ENCODE results near the gene ANKRD10.
"Not testable (repeated sequence)": the region's sequence is repeated elsewhere in the genome, so short reads cannot be mapped to it uniquely, and the experiment has no call there.

Gene ANKRD10

DNA sequence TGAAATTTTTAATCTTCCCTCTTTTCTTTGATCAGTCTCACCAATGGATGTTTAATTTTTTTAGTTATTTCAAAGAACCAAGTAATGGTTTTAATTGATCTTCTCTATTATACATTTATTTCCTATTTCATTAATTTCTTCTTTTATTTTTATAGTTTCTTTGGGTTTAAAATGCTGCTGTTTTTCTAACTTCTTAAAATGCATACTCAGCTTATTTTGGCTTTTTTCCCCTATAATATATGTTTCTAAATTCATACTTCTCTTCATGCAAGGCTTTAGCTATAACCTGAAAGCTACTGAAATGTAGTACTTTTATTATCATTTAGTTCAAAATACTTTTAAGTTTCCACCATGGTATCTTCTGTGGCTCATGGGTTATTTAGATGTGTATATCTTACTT lies 53.9 kb downstream of the ANKRD10 start:
- DNase-seq, result no peak

DNA sequence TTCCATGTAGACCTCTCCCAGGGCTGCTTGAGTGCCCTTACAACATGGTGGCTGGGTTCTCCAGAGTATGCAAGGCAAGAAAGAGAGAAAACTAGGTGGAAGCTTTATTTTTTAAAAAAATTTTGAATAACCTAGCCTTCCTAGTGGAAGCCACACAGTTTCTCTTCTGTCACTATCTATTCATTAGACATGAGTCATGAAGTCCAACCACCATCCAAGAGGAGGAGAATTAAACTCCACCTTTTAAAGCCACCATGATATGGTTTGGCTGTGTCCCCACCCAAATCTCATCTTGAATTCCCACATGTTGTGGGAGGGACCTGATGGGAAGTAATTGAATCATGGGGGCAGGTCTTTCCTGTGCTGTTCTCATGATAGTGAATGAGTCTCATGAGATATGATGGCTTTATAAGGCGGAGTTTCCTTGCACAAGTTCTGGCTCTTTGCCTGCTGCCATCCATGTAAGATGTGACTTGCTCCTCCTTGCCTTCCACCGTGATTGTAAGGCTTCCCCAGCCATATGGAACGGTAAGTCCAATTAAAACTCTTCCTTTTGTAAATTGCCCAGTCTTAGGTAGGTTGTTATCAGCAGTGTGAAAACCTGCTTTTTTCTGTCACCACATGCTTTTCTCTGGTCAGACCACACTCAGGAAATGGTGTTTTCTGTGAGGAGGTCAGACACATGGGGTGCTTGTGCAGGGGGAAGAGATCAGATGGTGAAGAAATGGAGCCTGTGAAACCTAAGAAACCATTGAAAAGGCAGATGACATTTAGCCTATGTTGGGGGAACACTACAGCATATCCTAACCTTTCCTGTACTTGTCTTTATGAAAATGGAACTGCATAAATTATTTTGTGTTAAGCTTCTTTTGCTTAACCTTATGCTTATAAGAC lies 57.7 kb downstream of the ANKRD10 start:
- peak; percentile 11 for DNase-seq

DNA sequence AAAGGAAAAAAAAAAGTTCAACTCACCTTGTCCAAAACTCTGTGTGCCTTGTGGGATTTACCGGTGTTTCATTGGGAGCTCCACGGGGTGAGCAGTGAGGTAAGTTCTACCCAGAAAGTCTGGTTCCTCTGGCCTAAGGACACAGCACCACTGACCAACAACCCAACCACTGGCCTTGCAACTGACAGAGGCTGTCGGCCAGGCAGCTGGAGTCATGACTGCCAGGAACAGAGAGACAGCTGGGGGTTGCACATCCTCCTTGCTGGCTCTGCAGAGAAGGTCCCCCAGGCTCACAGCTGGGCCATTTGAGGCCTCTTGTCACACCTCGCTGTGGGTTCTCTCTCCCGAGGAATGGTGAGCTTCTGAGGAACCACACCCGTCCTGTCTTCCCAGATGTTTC lies 59.5 kb downstream of the ANKRD10 start:
- no peak for DNase-seq

DNA sequence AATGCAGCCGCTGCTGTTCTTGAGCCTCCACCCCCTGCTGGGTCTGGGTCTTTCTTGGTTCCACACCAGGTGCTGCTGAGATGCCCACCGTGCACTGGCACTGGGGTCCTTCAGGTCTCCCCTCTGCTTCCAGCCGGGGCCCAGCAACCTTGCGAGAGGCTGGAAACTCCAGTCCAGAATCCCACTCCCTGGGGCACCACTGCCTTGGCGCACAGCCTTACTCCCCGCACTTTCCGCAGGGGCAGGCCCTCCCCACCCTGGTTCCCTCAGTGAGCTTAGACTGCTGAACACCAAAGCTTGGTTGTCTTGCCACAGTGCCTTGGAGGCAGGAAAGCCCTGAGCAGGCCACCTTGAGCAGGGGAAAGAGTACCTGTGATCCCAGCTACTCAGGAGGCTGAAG lies 60.0 kb downstream of the ANKRD10 start:
- DNase-seq, result no peak

DNA sequence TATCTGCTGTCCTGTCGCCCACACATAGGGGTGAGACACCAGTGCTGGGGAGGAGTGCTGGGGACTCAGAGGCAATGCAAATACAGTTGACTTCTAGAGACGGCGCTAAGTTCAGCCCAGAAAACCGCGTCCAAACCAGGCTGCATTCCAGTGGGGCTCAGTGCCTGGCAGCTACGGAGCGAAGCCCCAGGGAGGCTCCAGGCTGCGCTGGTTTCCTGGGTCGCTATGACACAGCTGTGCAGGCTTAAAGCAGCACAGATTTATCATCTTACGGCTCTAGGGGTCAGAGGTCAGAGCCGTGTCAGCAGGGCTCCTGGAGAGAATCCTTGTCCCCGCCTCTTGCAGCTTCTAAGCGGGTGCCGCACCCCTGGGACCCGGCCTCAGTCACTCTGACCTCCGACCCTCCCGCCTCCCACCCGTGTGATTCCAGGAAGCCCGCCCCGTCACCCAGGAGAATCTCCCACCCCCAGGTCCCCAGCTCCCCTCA lies 61.6 kb downstream of the ANKRD10 start:
- no peak for DNase-seq

DNA sequence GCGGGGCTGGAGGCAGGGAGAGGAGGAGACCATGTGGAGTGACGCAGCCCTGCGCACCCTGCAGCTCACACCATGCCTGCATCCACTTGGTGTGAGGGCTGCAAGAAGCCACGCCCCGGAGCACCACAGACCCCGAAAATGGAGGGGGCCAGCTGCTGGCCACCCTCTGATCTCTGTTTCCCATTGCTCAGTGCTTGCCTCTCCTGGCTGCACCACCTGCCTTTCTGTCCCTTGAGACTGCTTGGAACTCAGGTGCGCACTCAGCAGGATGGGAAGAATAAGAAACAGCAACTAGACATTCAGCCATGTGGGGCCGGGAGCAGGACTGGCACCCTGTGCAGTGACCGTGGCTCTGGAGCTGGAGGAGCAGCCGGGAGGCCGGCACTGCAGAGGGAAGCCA lies 64.0 kb downstream of the ANKRD10 start:
- DNase-seq, result no peak

DNA sequence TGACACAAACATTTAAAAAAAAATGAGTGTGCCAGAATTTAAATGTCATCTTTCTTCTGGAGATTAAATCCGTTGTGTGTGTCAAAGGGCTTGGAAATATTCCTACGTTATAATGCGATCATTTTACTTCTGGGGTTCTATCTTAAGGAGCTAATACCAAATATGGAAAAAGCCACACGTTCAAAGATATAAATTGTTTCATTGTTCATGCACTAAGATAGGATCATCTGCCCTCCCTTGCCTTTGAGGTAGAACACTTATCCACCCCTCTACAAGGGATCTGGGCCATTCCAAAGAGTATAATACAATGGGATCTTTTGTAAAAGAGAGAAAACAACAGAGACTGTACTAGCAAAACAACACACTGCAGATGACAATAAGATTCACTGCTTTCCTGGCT lies 64.9 kb downstream of the ANKRD10 start:
- DNase-seq, result no peak

DNA sequence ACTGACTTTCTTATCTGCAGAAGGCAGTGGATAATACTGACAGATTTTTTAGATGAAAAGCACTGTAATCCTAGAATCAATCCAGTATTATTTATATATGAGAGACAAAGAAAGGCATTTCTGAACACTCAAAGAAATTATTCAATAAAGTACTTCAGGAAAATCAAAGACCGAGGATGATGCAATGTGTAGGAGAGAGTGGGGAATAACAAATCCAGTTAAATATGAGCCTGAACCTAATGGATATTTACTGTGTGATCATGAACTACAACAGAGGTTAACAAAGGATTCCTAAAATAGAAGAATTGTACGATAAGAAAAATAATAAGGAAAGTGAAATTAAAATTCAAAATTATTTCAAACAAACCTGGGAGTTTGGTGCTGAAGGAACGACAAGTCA lies 69.3 kb downstream of the ANKRD10 start:
- no peak for DNase-seq

DNA sequence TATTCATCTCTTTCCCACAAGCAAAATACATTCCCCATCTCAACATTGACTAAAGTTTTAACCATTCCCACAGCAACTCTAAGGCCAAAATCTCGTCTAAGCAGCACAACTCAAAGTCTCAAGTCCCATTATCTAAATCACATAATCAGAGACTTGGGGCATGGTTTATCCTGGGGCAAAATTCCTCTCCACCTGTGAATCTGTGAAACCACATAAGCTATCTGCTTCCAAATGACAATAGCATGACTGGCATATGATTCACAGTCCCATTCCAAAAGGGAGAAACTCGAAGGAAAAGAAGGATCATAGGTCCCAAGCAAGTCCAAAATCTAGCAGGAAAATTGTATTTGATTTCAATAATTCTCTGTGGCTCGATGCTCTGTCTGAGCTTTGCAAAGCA lies 73.0 kb downstream of the ANKRD10 start:
- no peak for DNase-seq

DNA sequence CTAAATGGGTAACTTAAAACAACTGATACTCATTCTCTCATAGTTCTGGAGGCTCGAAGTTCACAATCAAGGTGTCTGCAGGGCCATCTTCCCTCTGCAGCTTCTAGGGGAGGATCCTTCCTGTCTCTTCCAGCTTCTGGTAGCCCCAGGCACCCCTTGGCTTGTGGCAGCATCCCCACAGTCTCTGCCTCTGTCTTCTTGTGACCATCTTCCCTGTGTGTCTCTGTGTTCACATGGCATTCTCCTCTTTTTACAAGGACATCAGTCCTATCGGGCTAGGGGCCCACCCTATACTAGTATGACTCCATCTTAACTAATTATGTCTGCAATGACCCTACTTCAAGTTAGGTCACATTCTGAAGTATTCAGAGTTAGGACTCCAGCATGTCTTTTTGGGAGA lies 73.5 kb downstream of the ANKRD10 start:
- DNase-seq, result no peak

DNA sequence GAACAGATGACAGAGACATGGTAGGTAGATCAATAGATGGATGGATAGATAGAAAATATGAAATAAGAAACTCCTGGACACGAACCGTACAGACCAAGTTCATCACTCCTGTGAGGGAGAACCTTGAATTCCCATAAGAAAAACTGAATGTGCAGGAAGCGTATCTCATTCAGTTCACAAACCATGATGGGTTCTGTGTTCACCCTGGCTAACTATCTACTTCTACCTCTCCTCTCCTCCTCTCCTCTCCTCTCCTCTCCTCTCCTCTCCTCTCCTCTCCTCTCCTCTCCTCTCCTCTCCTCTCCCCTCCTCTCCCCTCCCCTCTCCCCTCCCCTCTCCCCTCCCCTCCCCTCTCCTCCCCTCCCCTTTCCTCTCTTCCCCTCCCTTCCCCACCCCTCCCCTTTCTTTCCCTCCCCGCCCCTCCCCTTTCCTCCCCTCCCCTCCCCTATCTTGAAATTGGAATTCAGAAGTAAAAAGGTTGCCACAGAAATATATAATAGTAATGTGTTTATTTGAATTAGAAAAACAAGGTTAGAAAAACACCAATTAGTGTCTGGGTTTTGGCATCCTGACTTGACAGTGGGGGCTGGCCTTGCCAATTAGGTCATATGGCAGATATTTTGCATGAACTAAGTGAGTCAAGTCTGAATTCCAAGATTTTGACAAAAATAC lies 75.9 kb downstream of the ANKRD10 start:
- no peak for DNase-seq

DNA sequence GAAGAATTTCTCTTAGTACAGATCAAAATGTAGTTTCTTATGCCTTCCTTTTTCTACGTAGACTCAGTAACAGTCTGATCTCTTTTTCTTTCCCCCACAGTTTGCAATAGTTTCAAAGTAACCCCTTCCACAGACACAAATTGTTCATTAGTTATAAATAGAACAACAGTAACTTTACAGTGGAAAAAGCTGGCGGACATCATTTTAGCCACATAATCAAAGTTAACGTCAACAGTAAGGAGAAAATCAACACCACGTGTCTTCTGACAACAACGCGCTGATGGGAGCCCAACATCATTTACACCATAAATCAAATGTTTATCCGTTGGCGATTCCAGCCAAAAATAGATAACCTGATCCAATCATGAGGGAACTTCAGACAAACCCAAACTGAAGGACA lies 76.8 kb downstream of the ANKRD10 start:
- DNase-seq, result no peak

DNA sequence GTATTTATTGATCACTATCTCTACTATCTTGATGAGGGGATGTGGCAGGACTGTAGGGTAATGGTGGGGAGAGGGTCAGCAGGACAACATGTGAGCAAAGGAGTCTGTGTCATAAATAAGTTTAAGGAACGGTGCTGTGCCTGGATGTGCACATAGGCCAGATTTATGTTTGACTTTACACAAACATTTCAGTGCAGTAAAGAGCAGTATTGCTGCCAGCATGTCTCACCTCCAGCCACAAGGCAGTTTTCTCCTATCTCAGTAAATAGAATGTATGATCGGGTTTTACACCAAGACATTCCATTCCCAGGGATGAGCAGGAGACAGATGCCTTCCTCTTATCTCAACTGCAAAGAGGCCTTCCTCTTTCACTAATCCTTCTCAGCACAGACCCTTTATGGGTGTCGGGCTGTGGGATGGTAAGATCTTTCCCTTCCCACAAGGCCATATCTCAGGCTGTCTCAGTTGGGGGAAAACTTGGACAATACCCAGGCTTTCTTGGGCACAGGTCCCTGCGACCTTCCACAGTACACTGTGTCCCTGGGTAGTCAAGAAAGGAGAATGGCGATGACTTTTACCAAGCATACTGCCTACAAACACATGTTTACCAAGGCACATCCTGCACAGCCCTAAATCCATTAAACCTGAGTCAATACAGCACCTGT lies 77.3 kb downstream of the ANKRD10 start:
- not testable (repeated sequence) for DNase-seq

DNA sequence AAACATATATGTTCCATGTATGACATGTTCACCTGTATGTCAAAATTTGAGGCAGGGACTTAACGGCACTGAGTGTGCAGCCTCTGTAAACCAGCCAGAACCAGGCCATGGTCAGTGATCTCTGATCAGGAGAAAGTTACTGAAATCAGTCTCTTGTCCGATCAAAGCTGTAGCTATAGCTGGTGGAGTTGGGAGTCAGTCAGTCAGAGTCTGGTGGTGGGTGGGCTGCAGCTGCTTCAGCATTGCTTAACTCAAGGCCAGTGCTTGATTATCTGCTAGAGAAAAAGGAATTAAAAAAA lies 78.3 kb downstream of the ANKRD10 start:
- no peak for DNase-seq

DNA sequence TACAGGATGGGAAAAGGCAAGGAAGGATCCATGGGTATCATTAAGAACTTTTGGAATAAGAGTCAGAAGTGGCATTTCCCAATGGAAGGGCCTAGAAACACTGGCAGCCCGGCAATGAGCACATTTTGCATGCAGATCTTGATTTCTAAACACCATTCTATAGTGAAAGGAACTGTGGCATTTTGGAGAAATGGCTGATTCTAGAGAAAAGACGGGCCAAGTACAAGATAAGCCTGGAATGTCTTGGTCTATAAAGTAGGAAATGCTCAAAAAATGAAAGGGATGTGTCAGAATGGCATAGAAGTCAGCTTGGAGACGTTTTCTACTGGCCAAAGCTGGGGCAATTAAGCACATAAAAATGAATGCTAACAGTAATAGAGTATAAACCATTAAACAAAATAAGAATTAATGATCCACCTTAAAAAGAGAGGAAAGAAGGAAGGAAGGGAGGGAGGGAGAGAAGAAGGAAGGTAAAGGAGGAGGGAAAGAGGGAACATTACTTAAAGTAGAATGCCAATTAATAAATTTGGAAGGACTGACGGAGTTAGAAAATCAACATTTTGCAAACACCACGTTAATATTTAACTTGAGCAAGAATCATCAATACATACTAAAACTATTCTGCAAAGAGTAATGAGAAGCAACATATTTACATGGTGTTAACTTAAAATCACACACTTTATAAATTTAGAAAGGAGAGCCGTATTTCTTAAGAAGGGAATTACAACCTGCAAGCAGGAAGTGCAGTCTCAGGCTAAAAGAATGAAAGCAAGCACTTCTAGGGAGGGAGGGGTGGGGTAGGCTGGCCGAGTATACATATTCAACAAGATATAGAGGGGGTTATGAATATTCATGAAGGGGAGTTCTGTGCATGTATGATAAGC lies 78.9 kb downstream of the ANKRD10 start:
- no peak for DNase-seq

DNA sequence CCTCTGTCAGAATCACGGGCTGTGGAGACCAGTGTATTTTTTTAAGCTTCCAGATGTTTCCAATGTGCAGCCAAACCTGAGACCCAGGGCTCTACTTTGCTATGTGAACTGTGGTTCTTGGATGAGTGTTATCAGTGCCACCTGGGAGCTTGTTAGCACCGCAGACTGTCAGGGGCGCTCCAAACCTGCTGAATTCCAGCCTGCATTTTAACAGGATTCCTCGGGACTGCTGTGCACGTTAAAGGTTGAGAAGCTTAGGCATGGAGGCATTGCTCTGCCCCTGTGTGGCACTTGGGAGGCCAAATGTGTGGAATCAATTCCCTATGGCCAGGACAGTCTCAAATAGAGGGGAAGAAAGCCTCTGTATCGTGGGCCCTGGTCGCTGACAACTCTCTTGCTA lies 80.3 kb downstream of the ANKRD10 start:
- DNase-seq, result no peak

DNA sequence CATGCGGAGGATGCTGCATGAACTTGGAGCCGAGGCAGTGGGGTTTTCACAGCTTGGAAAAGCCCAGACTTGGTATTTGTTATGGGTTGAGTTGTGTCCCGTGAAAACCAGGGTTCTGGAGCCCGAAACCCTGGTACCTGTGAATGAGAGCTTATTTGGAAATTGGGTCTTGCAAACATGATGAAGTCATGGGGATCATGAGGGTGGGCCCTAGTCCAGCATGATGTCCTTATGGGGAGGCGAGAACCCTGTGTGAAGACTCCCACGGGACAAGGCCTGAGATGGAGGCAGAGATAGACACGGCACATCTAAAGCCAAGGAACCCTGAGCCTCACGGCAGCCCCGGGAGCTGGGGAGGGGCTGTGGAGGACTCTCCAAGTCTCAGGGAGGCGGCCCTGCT lies 82.3 kb downstream of the ANKRD10 start:
- DNase-seq, result no peak

DNA sequence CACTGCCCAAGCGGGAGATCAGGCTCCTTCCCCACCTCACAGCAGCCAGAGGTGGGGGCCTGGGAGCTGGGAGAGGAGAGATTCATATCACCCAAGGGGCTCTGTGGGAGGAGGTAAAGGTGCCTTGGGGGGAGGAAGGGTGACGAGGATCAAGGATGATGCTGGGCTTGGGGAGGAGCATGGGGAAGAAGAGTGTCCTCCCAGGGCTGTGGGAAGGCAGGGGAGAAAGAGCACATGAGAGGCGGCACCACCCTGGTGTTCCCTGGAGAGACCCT lies 82.7 kb downstream of the ANKRD10 start:
- no peak for DNase-seq

DNA sequence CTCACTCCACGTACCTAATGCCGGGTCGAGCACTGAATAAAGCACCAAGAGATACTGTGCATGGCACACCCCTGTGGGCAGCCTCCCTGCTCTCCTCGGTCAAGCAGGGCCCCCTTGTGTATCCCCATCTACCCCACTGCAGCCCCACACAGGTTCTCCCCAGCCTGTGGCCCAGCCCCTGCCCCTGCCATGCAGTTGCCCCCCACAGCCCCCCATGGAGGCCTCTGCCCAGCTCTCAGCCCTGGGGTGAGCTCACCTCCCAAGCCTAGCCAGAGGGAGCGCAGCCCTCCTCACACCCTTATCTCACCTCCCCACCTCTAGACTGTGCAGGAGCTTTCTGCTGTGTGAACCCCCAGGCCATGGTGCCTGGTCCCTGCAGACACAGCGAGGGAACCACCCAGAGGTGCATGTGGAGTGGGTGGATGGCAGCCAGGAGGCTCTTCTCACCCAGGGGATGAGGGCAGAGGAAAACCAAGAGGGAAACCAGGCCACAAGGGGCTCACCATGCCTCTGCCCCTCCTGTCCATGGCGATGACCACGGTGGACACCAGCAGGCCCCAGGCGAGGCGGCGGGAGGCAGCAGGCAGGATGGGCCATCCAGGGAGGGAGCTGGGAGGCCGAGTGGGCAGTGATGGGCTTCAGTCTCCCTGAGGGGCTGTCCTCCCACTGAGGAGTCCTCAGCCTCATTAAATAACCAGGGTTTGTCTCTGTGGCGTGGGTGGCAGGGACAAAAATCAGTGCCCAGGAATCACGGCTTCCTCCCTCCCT lies 83.2 kb downstream of the ANKRD10 start:
- DNase-seq, result no peak

DNA sequence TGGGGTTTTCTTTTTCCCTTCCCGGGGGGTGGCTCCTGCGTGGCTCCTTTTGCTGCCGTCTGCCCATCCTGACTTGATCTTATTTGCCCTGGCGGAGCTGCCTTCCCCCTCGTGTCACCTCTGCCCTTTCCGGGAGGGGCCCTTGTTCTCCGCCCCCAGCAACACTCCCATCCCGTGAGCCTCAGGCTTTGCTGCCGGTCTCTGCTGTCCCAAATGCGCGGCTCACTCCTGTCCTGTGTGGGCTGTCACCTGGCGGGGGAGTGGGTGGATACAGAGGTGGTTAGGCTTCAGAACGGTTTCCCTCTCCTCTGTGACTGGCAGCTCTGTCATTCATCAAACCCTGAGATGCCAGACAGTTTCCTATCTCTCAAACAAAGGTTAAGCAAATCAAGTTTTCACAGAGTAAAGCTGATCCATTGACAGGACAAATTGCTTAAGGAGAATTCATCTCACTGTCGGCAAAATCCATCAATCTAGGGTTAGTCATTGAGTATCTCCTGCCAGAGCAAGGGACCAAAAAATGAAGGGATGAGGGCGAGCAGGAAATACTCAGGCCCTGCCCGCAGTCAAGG lies 84.0 kb downstream of the ANKRD10 start:
- no peak for DNase-seq

DNA sequence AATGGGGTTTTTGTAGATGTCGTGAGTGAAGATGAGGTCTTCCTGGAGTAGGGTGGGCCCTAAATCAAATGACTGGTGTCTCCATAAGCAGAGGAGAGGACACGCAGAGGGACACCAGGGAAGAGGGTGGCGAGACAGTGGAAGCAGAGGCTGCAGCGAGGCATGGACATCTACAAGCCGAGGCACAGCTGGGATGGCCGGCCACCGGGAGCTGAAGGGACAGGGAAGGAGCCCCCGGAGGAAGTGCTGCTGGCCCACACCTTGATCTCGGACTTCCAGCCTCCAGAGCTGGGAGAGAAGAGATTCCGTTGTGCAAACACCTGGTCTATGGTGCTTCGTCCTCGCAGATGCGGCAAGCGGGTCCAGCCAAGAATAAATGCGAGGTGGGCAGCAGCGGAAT lies 84.5 kb downstream of the ANKRD10 start:
- DNase-seq, result no peak

DNA sequence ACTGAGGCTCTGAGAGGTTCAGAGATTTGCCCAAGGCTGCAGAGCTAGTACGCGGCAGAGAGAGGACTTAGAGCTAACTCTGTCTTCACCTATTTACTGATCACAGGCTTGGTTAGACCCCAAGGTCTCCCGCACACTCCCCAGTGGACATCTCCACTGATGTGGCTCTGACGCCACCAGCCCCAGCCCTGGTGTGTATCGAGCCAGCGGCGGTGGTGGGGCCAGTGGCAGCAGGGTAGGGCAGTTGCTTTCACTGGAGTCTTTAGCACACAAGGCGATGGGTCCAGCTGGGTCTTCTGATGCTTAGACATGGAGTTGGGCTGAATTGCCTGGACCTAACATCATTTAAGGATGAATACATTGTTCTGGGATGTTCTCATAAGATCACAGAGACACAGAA lies 85.4 kb downstream of the ANKRD10 start:
- no peak for DNase-seq
